Astrocyte of the spinal cord (primary cell): ENCODE measurements around the gene DNAH10.

Source experiments
- DNase-seq: peaks from one replicate; pipeline ENCODE4 v3.0.0; 2011; ENCODE audit warnings: low read depth, low spot score
- H3K4me3 ChIP-seq: 2 replicates; pipeline ENCODE4 v1.5.1; 2011; ENCODE audit warnings: low read depth, mild to moderate bottlenecking, low read length, moderate library complexity
- in situ Hi-C: cut with HindIII; loops from 2 replicates; pipeline ENCODE4 v1.10.0; 2017; ENCODE audit warnings: low sequenced_read_pairs
- TF ChIP-seq, protein P1 (sequence below): IDR thresholded peaks from 2 replicates; pipeline ENCODE4 v1.5.1; 2012; ENCODE audit warnings: low read depth, mild to moderate bottlenecking, low read length, inconsistent platforms

DNAH10 gene

DNA sequence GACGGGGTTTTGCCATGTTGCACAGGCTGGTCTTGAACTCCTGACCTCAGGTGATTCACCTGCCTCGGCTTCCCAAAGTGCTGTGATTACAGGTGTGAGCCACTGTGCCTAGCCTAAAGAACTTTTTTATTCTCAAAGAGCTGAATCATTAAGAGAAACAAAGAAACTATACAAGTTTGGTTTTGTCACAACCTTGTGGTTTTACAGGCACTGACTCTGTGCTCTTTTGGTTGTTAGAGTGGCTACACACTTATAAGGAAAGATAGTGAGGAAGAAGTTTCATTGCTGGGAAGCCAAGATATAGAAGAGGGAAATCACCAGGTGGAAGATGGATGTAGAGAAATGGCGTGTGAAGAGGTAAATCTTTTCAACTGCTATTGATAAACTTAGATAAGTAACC, 10.1 kb upstream of the DNAH10 start:
- no peak for DNase-seq
- no peak overlapping the region for H3K4me3 ChIP-seq
- TF ChIP-seq, protein P1, sequence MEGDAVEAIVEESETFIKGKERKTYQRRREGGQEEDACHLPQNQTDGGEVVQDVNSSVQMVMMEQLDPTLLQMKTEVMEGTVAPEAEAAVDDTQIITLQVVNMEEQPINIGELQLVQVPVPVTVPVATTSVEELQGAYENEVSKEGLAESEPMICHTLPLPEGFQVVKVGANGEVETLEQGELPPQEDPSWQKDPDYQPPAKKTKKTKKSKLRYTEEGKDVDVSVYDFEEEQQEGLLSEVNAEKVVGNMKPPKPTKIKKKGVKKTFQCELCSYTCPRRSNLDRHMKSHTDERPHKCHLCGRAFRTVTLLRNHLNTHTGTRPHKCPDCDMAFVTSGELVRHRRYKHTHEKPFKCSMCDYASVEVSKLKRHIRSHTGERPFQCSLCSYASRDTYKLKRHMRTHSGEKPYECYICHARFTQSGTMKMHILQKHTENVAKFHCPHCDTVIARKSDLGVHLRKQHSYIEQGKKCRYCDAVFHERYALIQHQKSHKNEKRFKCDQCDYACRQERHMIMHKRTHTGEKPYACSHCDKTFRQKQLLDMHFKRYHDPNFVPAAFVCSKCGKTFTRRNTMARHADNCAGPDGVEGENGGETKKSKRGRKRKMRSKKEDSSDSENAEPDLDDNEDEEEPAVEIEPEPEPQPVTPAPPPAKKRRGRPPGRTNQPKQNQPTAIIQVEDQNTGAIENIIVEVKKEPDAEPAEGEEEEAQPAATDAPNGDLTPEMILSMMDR: no peak
- in situ Hi-C loops: no loop called here

DNA sequence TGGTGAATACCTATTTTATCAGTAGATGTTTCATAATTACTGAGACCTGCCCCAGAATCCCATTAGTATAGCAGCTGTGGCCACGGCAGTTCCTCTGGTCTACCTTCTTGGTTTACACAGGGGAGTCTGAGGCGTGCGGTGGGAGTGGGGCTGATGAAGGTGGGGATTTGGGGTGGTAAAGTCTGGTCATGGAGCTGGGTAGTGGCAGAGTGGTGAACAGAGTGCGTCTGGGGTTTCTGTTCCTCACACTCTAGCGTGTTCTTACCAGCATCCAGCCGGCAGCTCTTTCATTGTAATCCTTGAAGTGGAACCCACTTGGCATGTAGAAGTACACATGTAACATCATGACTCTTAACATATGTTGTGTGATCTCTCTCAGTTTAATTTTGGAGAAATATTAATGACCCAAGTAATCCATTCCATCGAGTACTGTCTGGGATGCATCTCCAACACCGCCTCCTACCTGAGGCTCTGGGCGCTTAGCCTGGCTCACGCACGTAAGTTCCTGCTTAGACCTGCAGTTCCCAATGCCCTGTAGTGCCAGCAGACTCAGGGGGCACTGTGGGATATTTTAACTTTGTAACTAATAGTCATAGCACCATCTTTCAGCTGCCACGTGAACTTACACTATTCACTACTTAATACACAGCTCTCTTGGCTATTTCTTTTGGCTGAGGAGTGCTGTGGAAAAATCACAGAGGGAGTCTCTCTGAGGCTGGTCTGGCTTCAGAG, 7.9 kb upstream of the DNAH10 start:
- in situ Hi-C loops: no loop called here
- H3K4me3 ChIP-seq: no peak overlapping the region
- TF ChIP-seq, protein P1: no peak
- no peak for DNase-seq

DNA sequence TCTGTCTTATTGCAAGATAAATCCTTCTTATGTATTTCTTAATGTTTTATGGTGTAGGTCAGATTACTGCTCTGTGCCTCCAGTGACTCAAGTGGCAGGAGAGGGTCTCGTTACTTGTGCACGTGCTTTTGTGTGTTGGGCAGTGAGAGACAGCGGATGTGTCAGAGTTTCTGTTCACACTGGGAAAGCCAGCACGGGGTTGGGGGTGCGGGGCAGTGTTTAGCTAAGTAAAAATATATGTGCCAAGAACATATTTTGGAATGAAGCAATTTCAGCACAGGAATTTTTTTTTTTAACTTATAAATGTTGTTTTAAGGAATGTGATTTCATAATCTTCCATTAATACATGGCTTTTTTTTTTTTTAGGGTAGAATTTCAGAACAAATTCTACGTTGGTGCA, 4.5 kb upstream of the DNAH10 start:
- TF ChIP-seq, protein P1: no peak
- in situ Hi-C loops: no loop called here
- H3K4me3 ChIP-seq: no peak overlapping the region
- no peak for DNase-seq

DNA sequence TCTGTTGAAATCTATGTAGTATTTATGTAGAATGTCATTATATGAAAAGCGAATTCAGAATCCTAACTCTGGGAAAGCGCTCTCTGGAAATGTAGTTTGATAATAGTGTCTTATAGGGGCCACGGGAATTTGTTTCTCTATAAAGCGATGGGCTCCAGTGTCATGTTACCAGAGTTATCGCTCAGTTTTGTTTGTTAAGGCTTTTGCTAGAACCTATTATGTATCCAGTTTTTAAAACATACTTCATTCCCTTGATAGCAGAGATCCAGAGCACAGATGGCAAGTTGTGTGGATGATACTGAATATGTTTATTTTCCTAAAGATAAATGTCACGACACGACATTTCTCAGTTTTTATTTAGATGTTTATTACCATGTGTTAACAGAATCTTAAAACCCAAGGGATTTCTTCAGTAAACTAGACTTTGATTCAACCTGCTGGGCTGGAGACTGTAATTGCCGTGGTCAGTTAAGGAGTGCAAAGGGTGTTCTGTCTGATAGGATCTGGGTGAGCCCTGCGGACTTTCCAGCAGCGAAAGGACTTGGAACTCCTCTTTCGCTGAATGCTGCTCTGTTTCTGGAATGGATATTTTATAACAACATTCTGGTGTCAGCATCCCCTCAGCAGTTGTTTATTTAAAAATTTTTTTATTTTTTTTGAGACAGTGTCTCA, 1.7 kb upstream of the DNAH10 start:
- no peak for DNase-seq
- TF ChIP-seq, protein P1: no peak
- in situ Hi-C loops: no loop called here
- no peak overlapping the region for H3K4me3 ChIP-seq

DNA sequence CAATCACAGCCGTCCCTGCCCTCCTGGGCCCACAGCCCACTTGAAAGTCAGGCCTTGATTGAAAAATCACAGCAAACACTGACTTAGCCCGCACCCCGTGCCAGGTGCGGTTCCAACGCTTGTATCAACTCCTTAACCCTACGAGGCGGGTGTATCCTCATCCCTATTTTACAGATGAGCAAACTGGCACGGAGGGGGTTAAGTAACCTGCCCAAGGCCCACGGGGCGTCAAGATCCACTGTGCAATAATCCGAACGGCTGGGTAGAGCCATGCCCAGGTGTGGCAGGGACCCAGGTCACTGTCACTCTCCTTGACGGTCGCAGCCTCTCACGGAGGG, 583 bp downstream of the DNAH10 start:
- DNase-seq: no peak
- TF ChIP-seq, protein P1: no peak
- in situ Hi-C loops: no loop called here
- H3K4me3 ChIP-seq: no peak overlapping the region

- TF ChIP-seq, protein P1: no peak
- H3K4me3 ChIP-seq: no peak overlapping the region
- in situ Hi-C loops: no loop called here
- no peak for DNase-seq
Observed at GRCh38 chr12:123763093-123763492, 992 bp downstream of the DNAH10 start.
